GM20000 (cell line): ENCODE results near the gene NSDHL.

Experiments
- DNase-seq: peaks from one replicate; pipeline ENCODE4 v3.0.0; 2012; ENCODE audit warnings: low spot score
- TF ChIP-seq, protein P1 (sequence below): IDR thresholded peaks from 2 replicates; pipeline ENCODE4 v1.5.1; 2012; ENCODE audit warnings: mild to moderate bottlenecking, control low read depth; ENCODE audit errors: extremely low read depth, missing control alignments

Gene NSDHL

DNA sequence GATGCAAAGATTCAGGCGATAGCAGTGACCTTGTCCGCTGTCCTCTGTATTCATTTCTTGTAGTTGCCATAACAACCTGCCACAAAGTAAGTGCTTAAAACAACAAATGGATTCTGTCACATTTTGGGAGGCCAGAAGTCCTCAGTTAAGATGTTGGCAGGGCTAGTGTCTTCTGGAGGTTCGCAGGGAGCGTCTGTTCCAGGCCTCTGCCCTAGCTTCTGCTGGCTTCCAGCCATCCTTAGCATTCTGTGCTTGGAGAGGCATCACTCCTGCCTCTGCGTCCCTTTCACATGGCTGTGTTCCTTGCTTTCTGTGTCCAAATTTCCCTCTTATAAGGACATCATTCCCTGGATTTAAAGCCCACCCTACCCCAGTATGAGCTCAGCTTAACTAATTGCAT lies 35.5 kb downstream of the NSDHL start:
- no peak for DNase-seq
- TF ChIP-seq, protein P1, sequence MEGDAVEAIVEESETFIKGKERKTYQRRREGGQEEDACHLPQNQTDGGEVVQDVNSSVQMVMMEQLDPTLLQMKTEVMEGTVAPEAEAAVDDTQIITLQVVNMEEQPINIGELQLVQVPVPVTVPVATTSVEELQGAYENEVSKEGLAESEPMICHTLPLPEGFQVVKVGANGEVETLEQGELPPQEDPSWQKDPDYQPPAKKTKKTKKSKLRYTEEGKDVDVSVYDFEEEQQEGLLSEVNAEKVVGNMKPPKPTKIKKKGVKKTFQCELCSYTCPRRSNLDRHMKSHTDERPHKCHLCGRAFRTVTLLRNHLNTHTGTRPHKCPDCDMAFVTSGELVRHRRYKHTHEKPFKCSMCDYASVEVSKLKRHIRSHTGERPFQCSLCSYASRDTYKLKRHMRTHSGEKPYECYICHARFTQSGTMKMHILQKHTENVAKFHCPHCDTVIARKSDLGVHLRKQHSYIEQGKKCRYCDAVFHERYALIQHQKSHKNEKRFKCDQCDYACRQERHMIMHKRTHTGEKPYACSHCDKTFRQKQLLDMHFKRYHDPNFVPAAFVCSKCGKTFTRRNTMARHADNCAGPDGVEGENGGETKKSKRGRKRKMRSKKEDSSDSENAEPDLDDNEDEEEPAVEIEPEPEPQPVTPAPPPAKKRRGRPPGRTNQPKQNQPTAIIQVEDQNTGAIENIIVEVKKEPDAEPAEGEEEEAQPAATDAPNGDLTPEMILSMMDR: no peak

DNA sequence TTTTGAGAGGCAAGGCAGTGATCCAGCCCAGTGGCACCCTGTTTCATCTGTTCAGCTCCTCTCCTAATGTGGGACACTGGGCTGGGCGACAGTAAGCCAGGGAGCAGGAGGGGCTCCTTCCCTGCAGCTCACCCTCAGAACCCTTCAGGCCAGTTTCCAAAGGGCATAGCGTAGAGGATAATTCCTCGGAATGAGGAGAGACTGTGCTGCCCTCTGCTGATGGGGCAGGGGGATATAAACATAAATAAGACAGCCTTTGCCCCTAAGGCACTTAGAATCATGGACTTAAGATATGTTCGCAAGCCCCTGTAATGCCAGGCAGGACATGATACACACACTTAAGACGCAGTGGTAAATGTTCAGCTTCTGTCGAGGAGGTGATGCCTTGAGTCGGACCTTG lies 39.1 kb downstream of the NSDHL start:
- TF ChIP-seq, protein P1: no peak
- DNase-seq: no peak

DNA sequence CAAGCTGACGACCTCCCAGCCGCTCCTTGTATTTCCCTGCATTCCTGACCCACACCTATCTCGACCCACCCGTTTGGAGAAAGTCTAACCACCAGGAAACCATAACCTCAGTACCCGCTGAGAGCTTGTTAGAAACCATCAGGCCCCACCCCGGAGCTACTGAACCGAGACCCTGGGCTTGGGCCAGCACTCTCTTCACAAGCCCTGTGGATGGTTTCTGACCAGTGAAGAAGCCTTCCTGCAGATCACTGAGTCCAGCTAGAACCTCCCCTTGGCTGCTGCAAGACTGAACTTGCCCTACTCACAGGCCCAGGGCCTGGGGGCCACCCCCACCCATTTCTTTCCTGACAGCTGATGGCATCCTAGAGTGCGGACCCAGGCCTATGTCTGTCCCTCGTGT lies 40.4 kb downstream of the NSDHL start:
- no peak for DNase-seq
- TF ChIP-seq, protein P1: no peak

DNA sequence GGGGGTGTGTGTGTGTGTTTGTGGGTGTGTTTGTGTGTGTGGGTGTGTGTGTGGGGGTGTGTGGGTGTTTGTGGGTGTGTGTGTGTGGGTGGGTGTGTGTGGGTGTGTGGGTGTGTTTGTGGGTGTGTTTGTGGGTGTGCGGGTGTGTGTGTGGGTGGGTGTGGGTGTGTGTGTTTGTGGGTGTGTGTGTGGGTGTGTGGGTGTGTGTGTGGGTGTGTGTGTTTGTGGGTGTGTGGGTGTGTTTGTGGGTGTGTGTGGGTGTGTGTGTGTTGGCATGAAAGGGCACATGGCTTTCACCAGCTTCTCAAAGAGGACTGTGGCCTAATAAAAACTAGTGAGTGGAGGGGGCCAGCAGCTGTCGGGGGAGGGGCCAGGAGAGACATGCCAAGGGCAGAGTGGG lies 41.7 kb downstream of the NSDHL start:
- TF ChIP-seq, protein P1: no peak
- DNase-seq: no peak

DNA sequence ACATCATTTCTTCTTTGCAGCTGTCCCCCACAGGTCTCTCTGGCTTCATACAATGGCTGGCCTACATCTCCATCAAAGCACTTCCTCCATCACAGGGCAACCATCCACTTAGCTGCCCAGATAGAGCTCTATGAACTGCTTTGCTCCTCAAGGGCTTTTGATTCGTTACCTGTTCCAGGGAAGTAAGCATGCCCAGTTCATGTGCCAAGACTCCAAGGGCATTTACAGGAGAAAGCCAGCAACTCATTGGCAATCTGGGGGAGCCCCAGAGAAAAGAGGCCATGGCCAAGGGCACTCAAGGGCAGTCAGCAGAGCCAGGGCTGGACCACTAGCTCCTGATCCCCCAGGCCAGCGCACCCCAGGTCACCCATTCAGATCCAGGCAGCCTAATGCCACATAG lies 42.5 kb downstream of the NSDHL start:
- DNase-seq: no peak
- TF ChIP-seq, protein P1: no peak

DNA sequence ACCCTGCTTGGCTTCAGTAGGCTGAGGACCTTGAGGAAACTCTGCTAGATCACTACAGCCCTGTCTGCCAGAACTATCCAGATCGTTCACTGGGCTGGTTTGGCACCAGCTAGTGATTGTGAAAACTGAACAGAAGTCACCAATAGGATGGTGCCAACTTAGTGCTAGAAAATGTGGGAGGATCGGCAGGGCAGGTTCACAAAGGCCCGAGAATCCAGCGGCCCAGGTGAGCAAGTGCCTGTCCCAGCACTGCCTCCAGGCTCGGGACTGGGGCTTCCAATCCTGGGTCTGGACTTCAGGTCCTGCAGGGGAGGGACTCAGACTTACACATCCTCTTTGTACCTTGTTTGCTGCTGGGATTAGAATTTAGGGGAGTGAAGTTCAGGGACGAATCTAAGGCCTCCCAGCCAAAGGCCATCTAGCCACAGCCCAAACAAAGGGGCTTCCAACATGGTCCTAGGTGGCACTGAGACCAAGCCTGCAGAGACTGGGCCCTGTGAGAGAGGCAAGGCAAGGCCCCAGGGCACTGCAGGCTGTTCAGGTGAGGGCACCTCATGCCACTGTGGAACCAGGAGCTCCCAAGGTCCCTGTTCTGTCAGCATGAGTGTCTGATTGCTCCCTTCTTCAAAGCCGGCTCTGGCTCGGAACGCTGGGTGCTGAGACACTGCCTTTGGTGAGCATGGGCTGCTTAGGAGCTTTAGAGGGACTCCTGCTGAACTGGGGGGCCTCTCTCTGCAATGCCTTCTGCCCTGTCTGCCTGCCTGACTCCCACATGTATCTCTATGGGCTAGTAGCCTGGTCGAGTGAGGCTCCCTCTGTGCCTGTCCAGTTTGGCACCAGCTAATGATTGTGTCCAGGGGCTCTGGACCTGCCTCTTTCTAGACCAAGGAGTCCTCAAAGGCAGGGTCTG lies 46.3 kb downstream of the NSDHL start:
- DNase-seq: no peak
- TF ChIP-seq, protein P1: no peak

DNA sequence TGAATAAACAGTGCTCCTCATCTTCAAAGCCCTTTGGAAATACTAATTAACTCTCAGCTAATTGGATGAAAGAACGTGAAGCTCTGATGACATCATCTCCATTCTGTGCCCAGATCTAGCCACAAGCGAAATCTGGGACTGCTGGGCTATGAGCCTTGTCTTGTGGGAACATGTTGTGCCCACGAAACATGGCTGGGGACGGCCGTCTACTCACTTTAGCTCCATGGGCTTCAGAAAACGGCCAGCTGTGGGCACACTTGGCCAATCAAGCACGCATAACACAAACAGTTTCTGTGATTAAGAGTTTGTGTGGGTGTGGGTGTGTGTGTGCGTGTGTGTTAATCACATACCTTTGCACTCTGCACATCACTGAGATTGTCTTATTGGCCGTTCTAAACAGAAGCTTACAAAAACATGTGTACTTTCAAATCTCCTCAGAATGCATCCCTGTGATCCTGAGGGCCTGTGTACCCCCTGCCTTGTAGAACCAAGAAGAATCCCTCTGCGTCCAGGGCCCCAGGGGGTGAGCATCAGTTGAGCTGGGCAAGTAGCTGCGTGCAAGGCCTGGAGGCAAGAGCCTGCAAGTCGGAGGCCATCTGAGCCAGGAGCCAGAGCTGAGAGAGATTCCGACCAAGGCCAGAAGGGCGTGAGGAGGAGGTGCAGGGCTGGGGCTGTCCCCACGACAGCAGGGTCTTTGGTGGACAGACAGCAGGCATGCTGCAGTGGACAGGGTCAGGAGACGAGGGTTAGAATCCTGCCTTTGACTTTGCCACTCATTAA lies 48.3 kb downstream of the NSDHL start:
- TF ChIP-seq, protein P1: no peak

More for the DNA sequence above, 48.3 kb downstream of the NSDHL start:
- no peak for DNase-seq
